Keratinocyte (primary cell): ENCODE measurements around the gene FABP3. TPM values are rescaled to one million over a fixed set of nuclear protein-coding genes. Genes with fewer than 3 reads are reported as not detected.

Experiments used
- DNase-seq: peaks from one replicate; pipeline ENCODE4 v3.0.0-alpha.2; 2011; ENCODE audit warnings: low read depth, missing footprints, low spot score
- FAIRE-seq: peaks from 2 replicates; lab custom pipeline; 2011; peaks lifted over from hg19 to GRCh38; lab: Jason Lieb, UNC
- H2AFZ ChIP-seq: 2 replicates; pipeline ENCODE4 v1.6.0; 2012; ENCODE audit warnings: low read length, control low read depth, inconsistent platforms; ENCODE audit not compliant: control insufficient read depth
- H3K27ac ChIP-seq: 2 replicates; pipeline ENCODE4 v1.5.1; 2011; ENCODE audit warnings: low read length; ENCODE audit not compliant: control insufficient read depth, insufficient read depth
- H3K27me3 ChIP-seq: 3 replicates; pipeline ENCODE4 v1.6.0; 2011; ENCODE audit warnings: low read length; ENCODE audit not compliant: control insufficient read depth, insufficient read depth; ENCODE audit errors: extremely low read depth
- H3K36me3 ChIP-seq, 2 experiments: 2 replicates in 1 of 2; 3 replicates in 1 of 2; pipeline ENCODE4 v1.5.1; 2011; ENCODE audit warnings: low read length in 2 of 2, mild to moderate bottlenecking in 1 of 2; ENCODE audit not compliant: control insufficient read depth in 2 of 2, insufficient read depth in 2 of 2; ENCODE audit errors: extremely low read depth in 1 of 2
- H3K4me1 ChIP-seq: 3 replicates; pipeline ENCODE4 v1.5.1; 2011; ENCODE audit warnings: low read length; ENCODE audit not compliant: control insufficient read depth, insufficient read depth; ENCODE audit errors: extremely low read depth
- H3K4me2 ChIP-seq: 3 replicates; pipeline ENCODE4 v1.6.0; 2011; ENCODE audit warnings: low read depth, low read length; ENCODE audit not compliant: control insufficient read depth, insufficient read depth; ENCODE audit errors: extremely low read depth
- H3K4me3 ChIP-seq, 3 experiments: fragments of 200-600 bp in 1 of 3; sonication (generic) in 1 of 3; 2 replicates in 2 of 3; 3 replicates in 1 of 3; pipeline ENCODE4 v1.5.1; 2011 to 2016; ENCODE audit warnings: low read length in 3 of 3, mild to moderate bottlenecking in 3 of 3, control low read depth in 2 of 3, inconsistent platforms in 1 of 3, low read depth in 1 of 3, mixed read lengths in 1 of 3, mixed run types in 1 of 3, moderate library complexity in 1 of 3; ENCODE audit not compliant: control insufficient read depth in 2 of 3, insufficient read depth in 2 of 3; ENCODE audit errors: extremely low read depth in 1 of 3
- H3K79me2 ChIP-seq: 2 replicates; pipeline ENCODE4 v1.6.0; 2012; ENCODE audit warnings: low read length; ENCODE audit not compliant: control insufficient read depth, insufficient read depth
- H3K9ac ChIP-seq: 3 replicates; pipeline ENCODE4 v1.6.0; 2011; ENCODE audit warnings: low read length; ENCODE audit not compliant: control insufficient read depth, insufficient read depth; ENCODE audit errors: extremely low read depth
- H3K9me1 ChIP-seq: 3 replicates; pipeline ENCODE4 v1.6.0; 2011; ENCODE audit warnings: low read length; ENCODE audit not compliant: control insufficient read depth, insufficient read depth; ENCODE audit errors: extremely low read depth
- H3K9me3 ChIP-seq: 2 replicates; pipeline ENCODE4 v1.5.1; 2012; ENCODE audit warnings: low read depth, low read length; ENCODE audit not compliant: control insufficient read depth
- H4K20me1 ChIP-seq: 3 replicates; pipeline ENCODE4 v1.6.0; 2011; ENCODE audit warnings: low read length; ENCODE audit not compliant: control insufficient read depth, insufficient read depth; ENCODE audit errors: extremely low read depth
- EZH2 ChIP-seq: IDR thresholded peaks from one replicate; pipeline ENCODE4 v1.6.1; 2012; ENCODE audit warnings: inconsistent platforms, mild to moderate bottlenecking, low read length, moderate library complexity
- dilution Hi-C: fragments of 300-500 bp; cut with MboI; formaldehyde crosslinking; loops from one replicate; pipeline ENCODE4 v1.7.0; 2020; ENCODE audit warnings: low sequenced_read_pairs; ENCODE audit not compliant: extremely low pct_ligation_motif_present
- polyA plus RNA-seq, 5 experiments: library from polyadenylated mRNA; depleted of rRNA in 3 of 5; stranded (reverse) in 3 of 5; stranded (forward) in 1 of 5; unstranded in 1 of 5; fragments of >200 nt; gene quantifications; 1 replicate in 1 of 5; 2 replicates in 3 of 5; 3 replicates in 1 of 5; pipeline versions ENCODE4 v1.2.1 to v1.2.3, GENCODE V29; 2011 to 2012; ENCODE audit warnings: missing spikeins in 2 of 5, low read depth in 1 of 5, low replicate concordance in 1 of 5
- TF ChIP-seq, protein P1 (sequence below), 3 experiments: IDR thresholded peaks in 1 of 3; conservative IDR thresholded peaks in 1 of 3; optimal IDR thresholded peaks in 1 of 3; 2 replicates in 2 of 3; 3 replicates in 1 of 3; pipeline versions ENCODE3 to v1.5.1; 2011; ENCODE audit warnings: low read length in 3 of 3, mild to moderate bottlenecking in 3 of 3, moderate library complexity in 2 of 3, control low read depth in 1 of 3, inconsistent platforms in 1 of 3; ENCODE audit not compliant: insufficient read depth in 2 of 3; ENCODE audit errors: extremely low read depth in 1 of 3

Gene FABP3
- polyA plus RNA-seq, 1 donor (not counting 4 experiments of a cell fraction or from before 2014, with no cell fraction given), result 0.59 TPM

GRCh38 chr1:31366796-31367195 lies 6.1 kb downstream of the FABP3 start:
- Histone ChIP-seq H3K9me1 (no peaks in the 10 kb centered on the region), H3K4me3 (no peak overlapping the region), H3K4me2 (no peak overlapping the region), H3K9me3 (no peaks in the 10 kb centered on the region), H3K36me3 (peaks cover 20 to 23% of the 10 kb centered on the region in 2 experiments), H2AFZ (no peak overlapping the region), H3K27ac (no peak overlapping the region), H4K20me1 (no peaks in the 10 kb centered on the region), H3K27me3 (no peaks in the 10 kb centered on the region), H3K4me1 (no peaks in the 10 kb centered on the region), H3K9ac (no peak overlapping the region), H3K79me2 (no peaks in the 10 kb centered on the region)
- FAIRE-seq (no peak), DNase-seq (no peak)
- TF ChIP-seq, protein P1, sequence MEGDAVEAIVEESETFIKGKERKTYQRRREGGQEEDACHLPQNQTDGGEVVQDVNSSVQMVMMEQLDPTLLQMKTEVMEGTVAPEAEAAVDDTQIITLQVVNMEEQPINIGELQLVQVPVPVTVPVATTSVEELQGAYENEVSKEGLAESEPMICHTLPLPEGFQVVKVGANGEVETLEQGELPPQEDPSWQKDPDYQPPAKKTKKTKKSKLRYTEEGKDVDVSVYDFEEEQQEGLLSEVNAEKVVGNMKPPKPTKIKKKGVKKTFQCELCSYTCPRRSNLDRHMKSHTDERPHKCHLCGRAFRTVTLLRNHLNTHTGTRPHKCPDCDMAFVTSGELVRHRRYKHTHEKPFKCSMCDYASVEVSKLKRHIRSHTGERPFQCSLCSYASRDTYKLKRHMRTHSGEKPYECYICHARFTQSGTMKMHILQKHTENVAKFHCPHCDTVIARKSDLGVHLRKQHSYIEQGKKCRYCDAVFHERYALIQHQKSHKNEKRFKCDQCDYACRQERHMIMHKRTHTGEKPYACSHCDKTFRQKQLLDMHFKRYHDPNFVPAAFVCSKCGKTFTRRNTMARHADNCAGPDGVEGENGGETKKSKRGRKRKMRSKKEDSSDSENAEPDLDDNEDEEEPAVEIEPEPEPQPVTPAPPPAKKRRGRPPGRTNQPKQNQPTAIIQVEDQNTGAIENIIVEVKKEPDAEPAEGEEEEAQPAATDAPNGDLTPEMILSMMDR (optimal IDR thresholded peaks at IDR 0.05 in 1 of 3, IDR thresholded peaks at IDR 0.05 in 1 of 3, conservative IDR thresholded peaks at IDR 0.05 in 1 of 3; ENCODE audit: extremely low read depth in 1 of 3, insufficient read depth in 2 of 3, low read length in 3 of 3), result no peak
- TF ChIP-seq EZH2, result no peak
- dilution Hi-C loops, result no loop called here

- no peaks in the 10 kb centered on the region for H3K4me1 ChIP-seq
- no peak overlapping the region for H3K27ac ChIP-seq
- no peak overlapping the region for H3K4me2 ChIP-seq
- dilution Hi-C loops, result no loop called here
- H3K27me3 ChIP-seq, result no peaks in the 10 kb centered on the region
- H2AFZ ChIP-seq, result no peak overlapping the region
- H3K36me3 ChIP-seq, result peaks cover 22 to 23% of the 10 kb centered on the region in 2 experiments
- no peaks in the 10 kb centered on the region for H3K79me2 ChIP-seq
- no peak overlapping the region for H3K9ac ChIP-seq
- H3K9me3 ChIP-seq, result no peaks in the 10 kb centered on the region
- H3K9me1 ChIP-seq, result no peaks in the 10 kb centered on the region
- no peak overlapping the region for H3K4me3 ChIP-seq
- FAIRE-seq (no peak), DNase-seq (no peak)
- TF ChIP-seq EZH2, result no peak
- TF ChIP-seq, protein P1 (optimal IDR thresholded peaks at IDR 0.05 in 1 of 3, IDR thresholded peaks at IDR 0.05 in 1 of 3, conservative IDR thresholded peaks at IDR 0.05 in 1 of 3; ENCODE audit: extremely low read depth in 1 of 3, insufficient read depth in 2 of 3, low read length in 3 of 3), result no peak
- H4K20me1 ChIP-seq, result no peaks in the 10 kb centered on the region
Measured at GRCh38 chr1:31364561-31365250, 8.2 kb downstream of the FABP3 start.
